Panc1 (cell line): ENCODE measurements around the gene UNC13C. TPM values are rescaled to one million over a fixed set of nuclear protein-coding genes. Genes with fewer than 3 reads are reported as not detected.

ENCODE experiments used
- ATAC-seq: fragments of 200-7000 bp; cut with Tn5 transposase; 2 replicates; pipeline ENCODE4 v1.9.1; 2020; ENCODE audit warnings: mild to moderate bottlenecking, moderate library complexity
- BruUV-seq: library from RNA; stranded (reverse); fragments of 400-500 nt; replicated peaks from 2 replicates; lab custom pipeline; 2021; lab: Mats Ljungman, UMichigan
- CTCF ChIA-PET: fragments of 300-600 bp; sonication (Branson Sonifier 250); formaldehyde crosslinking; loops from one replicate; lab custom pipeline; 2022; ENCODE audit warnings: antibody characterized with exemption; lab: Charles Lee
- POLR2A ChIA-PET: fragments of 300-600 bp; sonication (Branson Sonifier 250); formaldehyde crosslinking; loops from one replicate; lab custom pipeline; 2022; ENCODE audit warnings: antibody characterized with exemption; lab: Charles Lee
- DNase-seq: peaks from one replicate; pipeline ENCODE4 v3.0.0-alpha.2; 2010; ENCODE audit warnings: low read depth, low spot score
- H3K27ac ChIP-seq: 2 replicates; pipeline ENCODE4 v1.5.1; 2011; ENCODE audit warnings: mild to moderate bottlenecking, low read length, inconsistent platforms
- H3K27me3 ChIP-seq: fragments of 200-500 bp; sonication (Bioruptor generic); 2 replicates; pipeline ENCODE4 v1.6.0; 2014; ENCODE audit warnings: low read length, inconsistent platforms; ENCODE audit not compliant: control insufficient read depth, insufficient read depth
- H3K36me3 ChIP-seq: fragments of 200-500 bp; sonication (Bioruptor generic); 2 replicates; pipeline ENCODE4 v1.5.1; 2014; ENCODE audit warnings: inconsistent platforms, mild to moderate bottlenecking, low read length, moderate library complexity; ENCODE audit not compliant: control insufficient read depth, insufficient read depth
- H3K4me1 ChIP-seq: 2 replicates; pipeline ENCODE4 v1.5.1; 2011; ENCODE audit warnings: inconsistent platforms, mild to moderate bottlenecking, low read length, moderate library complexity; ENCODE audit not compliant: control insufficient read depth, insufficient read depth
- H3K4me3 ChIP-seq, 2 experiments: 2 replicates each; pipeline ENCODE4 v1.5.1; 2011 to 2012; ENCODE audit warnings: low read depth in 2 of 2, low read length in 2 of 2, mild to moderate bottlenecking in 2 of 2, inconsistent platforms in 1 of 2, moderate library complexity in 1 of 2
- H3K9me3 ChIP-seq: fragments of 200-500 bp; sonication (Bioruptor generic); 2 replicates; pipeline ENCODE4 v1.5.1; 2014; ENCODE audit warnings: low read depth, mild to moderate bottlenecking, inconsistent platforms, low read length, moderate library complexity; ENCODE audit not compliant: control insufficient read depth, insufficient read depth
- POLR2AphosphoS5 ChIP-seq: IDR thresholded peaks from 2 replicates; pipeline ENCODE4 v1.6.1; 2012; ENCODE audit warnings: mild to moderate bottlenecking, low read depth, low read length, moderate library complexity
- SIN3A ChIP-seq: IDR thresholded peaks from 2 replicates; pipeline ENCODE4 v1.6.1; 2012; ENCODE audit warnings: low read depth, mild to moderate bottlenecking, low read length, moderate library complexity, borderline replicate concordance; ENCODE audit not compliant: insufficient read depth
- TCF7L2 ChIP-seq: IDR thresholded peaks from 2 replicates; pipeline ENCODE4 v1.6.1; 2011; ENCODE audit warnings: mild to moderate bottlenecking, low read depth, low read length, inconsistent platforms
- in situ Hi-C: cut with HindIII; loops from 2 replicates; pipeline ENCODE4 v1.10.0; 2016; ENCODE audit warnings: low sequenced_read_pairs, low pct_unique_long_range_greater_than_20kb
- intact Hi-C: fragments of 100-400 bp; cut with micrococcal nuclease; formaldehyde crosslinking; loops from one replicate; pipeline ENCODE4 v1.10.0; 2022; ENCODE audit not compliant: unreplicated experiment
- total RNA-seq: library from RNA; stranded (reverse); gene quantifications from one replicate; pipeline ENCODE4 v1.2.1, GENCODE V29; 2021; ENCODE audit not compliant: unreplicated experiment
- TF ChIP-seq, protein P1 (sequence below): fragments of 450-650 bp; IDR thresholded peaks from 2 replicates; pipeline ENCODE4 v1.5.1; 2017; ENCODE audit warnings: mild to moderate bottlenecking
- TF ChIP-seq, protein P2 (sequence below), 2 experiments: IDR thresholded peaks; 2 replicates each; pipeline ENCODE4 v1.6.1; 2011 to 2012; ENCODE audit warnings: low read depth in 2 of 2, control low read depth in 1 of 2, low read length in 1 of 2, mild to moderate bottlenecking in 1 of 2, moderate library complexity in 1 of 2; ENCODE audit not compliant: insufficient read depth in 1 of 2

UNC13C gene
- total RNA-seq, 1 experiment from 2014 or later, result not detected

DNA sequence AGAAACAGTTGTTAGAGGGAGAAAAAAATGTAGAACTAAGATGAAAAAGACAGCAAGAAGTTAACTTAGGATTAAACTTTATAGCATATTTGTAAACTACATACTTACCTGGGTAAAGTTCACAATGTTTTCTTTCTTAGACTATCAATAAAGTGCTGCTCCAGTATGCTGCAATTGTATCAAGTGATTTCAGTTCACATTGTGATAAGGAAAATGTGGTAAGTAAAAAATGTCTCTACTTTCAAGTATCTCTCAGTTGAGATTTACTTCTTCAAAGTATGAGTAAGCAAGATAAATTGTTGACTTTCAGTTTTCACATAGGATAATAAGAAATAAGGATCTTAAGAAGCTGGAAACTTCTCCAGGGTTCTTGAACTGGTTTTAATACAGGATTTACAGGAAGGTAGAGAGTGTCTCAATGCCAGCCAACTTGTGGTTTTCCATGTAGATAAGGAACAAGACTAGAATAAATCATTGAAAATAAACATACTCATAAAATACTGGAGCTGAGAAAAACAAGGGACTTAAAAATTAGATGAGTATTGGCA is 528.8 kb downstream of the UNC13C start:
- Histone ChIP-seq H3K27ac (no peak overlapping the region), H3K27me3 (no peaks in the 10 kb centered on the region), H3K36me3 (no peaks in the 10 kb centered on the region), H3K9me3 (no peaks in the 10 kb centered on the region), H3K4me1 (no peaks in the 10 kb centered on the region), H3K4me3 (no peak overlapping the region)
- DNase-seq, result no peak
- ChIA-PET POLR2A (no interaction called here), CTCF (interaction anchor here (1.0 kb wide), 1 partner anchor 121 kb away, joined by 3 read pairs; no protein-coding TSS in a partner anchor)
- in situ Hi-C loops (no loop called here), intact Hi-C loops (no loop called here)
- no peak for ATAC-seq
- no TSS peak for BruUV-seq
- TF ChIP-seq, protein P1, sequence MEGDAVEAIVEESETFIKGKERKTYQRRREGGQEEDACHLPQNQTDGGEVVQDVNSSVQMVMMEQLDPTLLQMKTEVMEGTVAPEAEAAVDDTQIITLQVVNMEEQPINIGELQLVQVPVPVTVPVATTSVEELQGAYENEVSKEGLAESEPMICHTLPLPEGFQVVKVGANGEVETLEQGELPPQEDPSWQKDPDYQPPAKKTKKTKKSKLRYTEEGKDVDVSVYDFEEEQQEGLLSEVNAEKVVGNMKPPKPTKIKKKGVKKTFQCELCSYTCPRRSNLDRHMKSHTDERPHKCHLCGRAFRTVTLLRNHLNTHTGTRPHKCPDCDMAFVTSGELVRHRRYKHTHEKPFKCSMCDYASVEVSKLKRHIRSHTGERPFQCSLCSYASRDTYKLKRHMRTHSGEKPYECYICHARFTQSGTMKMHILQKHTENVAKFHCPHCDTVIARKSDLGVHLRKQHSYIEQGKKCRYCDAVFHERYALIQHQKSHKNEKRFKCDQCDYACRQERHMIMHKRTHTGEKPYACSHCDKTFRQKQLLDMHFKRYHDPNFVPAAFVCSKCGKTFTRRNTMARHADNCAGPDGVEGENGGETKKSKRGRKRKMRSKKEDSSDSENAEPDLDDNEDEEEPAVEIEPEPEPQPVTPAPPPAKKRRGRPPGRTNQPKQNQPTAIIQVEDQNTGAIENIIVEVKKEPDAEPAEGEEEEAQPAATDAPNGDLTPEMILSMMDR, result no peak
- TF ChIP-seq POLR2AphosphoS5, result no peak
- TF ChIP-seq TCF7L2, result no peak
- TF ChIP-seq, protein P2, sequence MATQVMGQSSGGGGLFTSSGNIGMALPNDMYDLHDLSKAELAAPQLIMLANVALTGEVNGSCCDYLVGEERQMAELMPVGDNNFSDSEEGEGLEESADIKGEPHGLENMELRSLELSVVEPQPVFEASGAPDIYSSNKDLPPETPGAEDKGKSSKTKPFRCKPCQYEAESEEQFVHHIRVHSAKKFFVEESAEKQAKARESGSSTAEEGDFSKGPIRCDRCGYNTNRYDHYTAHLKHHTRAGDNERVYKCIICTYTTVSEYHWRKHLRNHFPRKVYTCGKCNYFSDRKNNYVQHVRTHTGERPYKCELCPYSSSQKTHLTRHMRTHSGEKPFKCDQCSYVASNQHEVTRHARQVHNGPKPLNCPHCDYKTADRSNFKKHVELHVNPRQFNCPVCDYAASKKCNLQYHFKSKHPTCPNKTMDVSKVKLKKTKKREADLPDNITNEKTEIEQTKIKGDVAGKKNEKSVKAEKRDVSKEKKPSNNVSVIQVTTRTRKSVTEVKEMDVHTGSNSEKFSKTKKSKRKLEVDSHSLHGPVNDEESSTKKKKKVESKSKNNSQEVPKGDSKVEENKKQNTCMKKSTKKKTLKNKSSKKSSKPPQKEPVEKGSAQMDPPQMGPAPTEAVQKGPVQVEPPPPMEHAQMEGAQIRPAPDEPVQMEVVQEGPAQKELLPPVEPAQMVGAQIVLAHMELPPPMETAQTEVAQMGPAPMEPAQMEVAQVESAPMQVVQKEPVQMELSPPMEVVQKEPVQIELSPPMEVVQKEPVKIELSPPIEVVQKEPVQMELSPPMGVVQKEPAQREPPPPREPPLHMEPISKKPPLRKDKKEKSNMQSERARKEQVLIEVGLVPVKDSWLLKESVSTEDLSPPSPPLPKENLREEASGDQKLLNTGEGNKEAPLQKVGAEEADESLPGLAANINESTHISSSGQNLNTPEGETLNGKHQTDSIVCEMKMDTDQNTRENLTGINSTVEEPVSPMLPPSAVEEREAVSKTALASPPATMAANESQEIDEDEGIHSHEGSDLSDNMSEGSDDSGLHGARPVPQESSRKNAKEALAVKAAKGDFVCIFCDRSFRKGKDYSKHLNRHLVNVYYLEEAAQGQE (IDR thresholded peaks at IDR 0.05; ENCODE audit: insufficient read depth in 1 of 2, low read depth in 2 of 2, low read length in 1 of 2), result no peak
- no peak for TF ChIP-seq SIN3A

DNA sequence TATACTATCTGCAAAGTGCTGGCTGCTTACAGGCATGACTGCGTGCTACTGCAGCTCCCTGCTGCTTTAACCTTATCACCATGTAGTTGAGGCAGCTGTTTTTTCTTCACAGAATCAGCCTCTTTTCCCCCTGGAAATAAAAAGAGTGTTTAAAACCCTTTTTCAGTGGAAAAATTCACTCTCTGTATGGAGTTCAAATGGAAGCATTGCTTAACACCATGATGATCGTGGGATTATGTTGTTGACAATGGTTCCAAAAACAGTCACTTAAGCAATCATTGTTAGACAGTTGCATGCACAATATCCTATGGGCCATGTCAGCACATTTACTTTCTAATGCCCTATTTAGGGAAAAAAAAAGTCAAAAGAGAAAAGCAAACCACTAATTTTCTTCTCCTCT is 536.4 kb downstream of the UNC13C start:
- no peak for TF ChIP-seq SIN3A
- TF ChIP-seq, protein P2 (IDR thresholded peaks at IDR 0.05; ENCODE audit: insufficient read depth in 1 of 2, low read depth in 2 of 2, low read length in 1 of 2), result no peak
- no peak for TF ChIP-seq TCF7L2
- TF ChIP-seq, protein P1, result no peak
- TF ChIP-seq POLR2AphosphoS5, result no peak
- POLR2A ChIA-PET, result no interaction called here
- H3K4me3 ChIP-seq, result no peak overlapping the region
- CTCF ChIA-PET, result no interaction called here
- H3K9me3 ChIP-seq, result no peaks in the 10 kb centered on the region; the same call in 1 of the 2 replicates
- DNase-seq (no peak), ATAC-seq (no peak)
- no peaks in the 10 kb centered on the region for H3K27me3 ChIP-seq
- no peaks in the 10 kb centered on the region for H3K36me3 ChIP-seq
- in situ Hi-C loops (no loop called here), intact Hi-C loops (no loop called here)
- BruUV-seq, result no TSS peak
- H3K4me1 ChIP-seq, result no peaks in the 10 kb centered on the region
- no peak overlapping the region for H3K27ac ChIP-seq
